Trophoblast cell (in vitro differentiated cells and primary cell): ENCODE measurements around the gene PTPRCAP.

ENCODE experiments used
- DNase-seq, 2 donors: peaks; one replicate each; pipeline ENCODE4 v3.0.0-alpha.2; 2016
- H2AFZ ChIP-seq: 2 replicates; pipeline ENCODE4 v1.6.1; 2013; ENCODE audit warnings: low read length, moderate library complexity, mild to moderate bottlenecking; ENCODE audit not compliant: insufficient read depth, poor library complexity
- H2AK5ac ChIP-seq: 2 replicates; pipeline ENCODE4 v1.6.1; 2013; ENCODE audit warnings: mild to moderate bottlenecking, low read length
- H2BK120ac ChIP-seq: 2 replicates; pipeline ENCODE4 v1.6.1; 2013; ENCODE audit warnings: low read length, mild to moderate bottlenecking, moderate library complexity; ENCODE audit not compliant: insufficient read depth, poor library complexity
- H2BK12ac ChIP-seq: 2 replicates; pipeline ENCODE4 v1.6.1; 2013; ENCODE audit warnings: mild to moderate bottlenecking, low read length, moderate library complexity
- H2BK5ac ChIP-seq: 2 replicates; pipeline ENCODE4 v1.6.1; 2013; ENCODE audit warnings: low read length, low read depth, moderate library complexity, mild to moderate bottlenecking; ENCODE audit not compliant: poor library complexity
- H3K14ac ChIP-seq: 2 replicates; pipeline ENCODE4 v1.6.1; 2013; ENCODE audit warnings: mild to moderate bottlenecking, low read length
- H3K18ac ChIP-seq: 2 replicates; pipeline ENCODE4 v1.6.1; 2013; ENCODE audit warnings: mild to moderate bottlenecking, low read length
- H3K23ac ChIP-seq: 2 replicates; pipeline ENCODE4 v1.6.1; 2013; ENCODE audit warnings: low read length
- H3K27ac ChIP-seq: 2 replicates; pipeline ENCODE4 v1.5.1; 2013; ENCODE audit warnings: low read depth, mild to moderate bottlenecking, inconsistent platforms, low read length, moderate library complexity
- H3K27me3 ChIP-seq: 2 replicates; pipeline ENCODE4 v1.6.1; 2013; ENCODE audit warnings: inconsistent platforms, mild to moderate bottlenecking, low read length, moderate library complexity; ENCODE audit not compliant: insufficient read depth
- H3K36me3 ChIP-seq, 2 experiments: 1 replicate in 1 of 2; 2 replicates in 1 of 2; pipeline ENCODE4 v1.6.1; 2013; ENCODE audit warnings: low read length in 2 of 2, mild to moderate bottlenecking in 2 of 2, moderate library complexity in 1 of 2; ENCODE audit not compliant: insufficient read depth in 2 of 2, control insufficient read depth in 1 of 2
- H3K4ac ChIP-seq: 2 replicates; pipeline ENCODE4 v1.6.1; 2013; ENCODE audit warnings: low read depth, mild to moderate bottlenecking, low read length, moderate library complexity
- H3K4me1 ChIP-seq, 2 experiments: 1 replicate in 1 of 2; 2 replicates in 1 of 2; pipeline ENCODE4 v1.6.1; 2013; ENCODE audit warnings: low read length in 2 of 2, mild to moderate bottlenecking in 2 of 2, moderate library complexity in 1 of 2; ENCODE audit not compliant: insufficient read depth in 2 of 2, control insufficient read depth in 1 of 2
- H3K4me2 ChIP-seq: 2 replicates; pipeline ENCODE4 v1.6.1; 2013; ENCODE audit warnings: inconsistent platforms, mild to moderate bottlenecking, low read length, moderate library complexity
- H3K4me3 ChIP-seq: 2 replicates; pipeline ENCODE4 v1.5.1; 2013; ENCODE audit warnings: mild to moderate bottlenecking, low read depth, low read length, inconsistent platforms
- H3K79me1 ChIP-seq: one replicate; pipeline ENCODE4 v1.6.1; 2013; ENCODE audit warnings: low read length
- H3K79me2 ChIP-seq: 2 replicates; pipeline ENCODE4 v1.6.1; 2013; ENCODE audit warnings: low read length, mild to moderate bottlenecking; ENCODE audit not compliant: control insufficient read depth, insufficient read depth, poor library complexity
- H3K9ac ChIP-seq: 2 replicates; pipeline ENCODE4 v1.6.1; 2013; ENCODE audit warnings: mild to moderate bottlenecking, low read length
- H3K9me3 ChIP-seq: 2 replicates; pipeline ENCODE4 v1.6.1; 2013; ENCODE audit warnings: low read depth, mild to moderate bottlenecking, control low read depth, inconsistent platforms, low read length; ENCODE audit not compliant: insufficient read depth
- H4K12ac ChIP-seq: 2 replicates; pipeline ENCODE4 v1.6.1; 2013; ENCODE audit warnings: low read depth, mild to moderate bottlenecking, low read length, moderate library complexity
- H4K8ac ChIP-seq: 2 replicates; pipeline ENCODE4 v1.6.1; 2013; ENCODE audit warnings: low read depth, mild to moderate bottlenecking, low read length, moderate library complexity
- H4K91ac ChIP-seq: one replicate; pipeline ENCODE4 v1.6.1; 2013; ENCODE audit warnings: low read depth, mild to moderate bottlenecking, low read length, moderate library complexity
- WGBS: extraction: QIAGEN DNeasy Blood & Tissue Kit; methylation state at CpG from one replicate; pipeline ENCODE4 v1.1.7; 2013; ENCODE audit warnings: missing lambda C conversion rate; ENCODE audit not compliant: insufficient read length, insufficient coverage; ENCODE audit errors: extremely low coverage; 5-methylcytosine and 5-hydroxymethylcytosine counted together

PTPRCAP gene

DNA sequence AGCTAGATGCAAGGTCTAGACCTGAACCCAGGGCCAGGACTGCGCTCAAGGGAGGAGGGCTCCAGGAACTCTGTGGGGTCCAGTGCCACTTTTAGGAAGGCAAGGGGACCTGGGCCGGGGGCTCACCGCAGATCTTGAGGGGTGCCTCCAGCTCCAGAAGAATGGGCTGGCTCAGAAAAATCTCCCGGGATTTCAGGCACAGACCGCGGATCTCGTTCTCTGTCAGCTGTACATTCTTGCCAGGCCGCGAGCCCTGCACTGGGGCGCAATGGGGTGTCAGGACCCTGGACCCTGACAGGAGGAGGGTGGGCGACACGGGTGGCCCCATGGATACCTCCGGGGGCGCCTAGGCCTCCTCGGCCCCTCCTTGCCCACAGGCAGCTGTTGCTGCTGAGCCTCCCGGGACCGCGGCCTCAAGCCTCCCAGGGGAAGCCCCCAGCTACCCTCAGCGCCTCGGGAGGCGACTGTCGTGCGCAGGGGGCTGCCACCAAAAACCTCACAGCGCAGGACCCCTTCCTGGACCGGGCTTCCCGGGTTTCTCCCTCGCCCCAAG lies 36.5 kb downstream of the PTPRCAP start:
- Histone ChIP-seq H3K79me2 (peaks cover 13% of the 10 kb centered on the region), H3K14ac (peak overlapping the region; percentile 93), H3K27me3 (no peaks in the 10 kb centered on the region), H3K4me2 (peak overlapping the region; percentile 79), H3K18ac (peak overlapping the region; percentile 92), H4K8ac (peak overlapping the region; percentile 97), H3K79me1 (peaks cover 10% of the 10 kb centered on the region), H3K9ac (peak overlapping the region; percentile 98), H3K4me3 (peak overlapping the region; percentile 91), H4K12ac (peak overlapping the region; percentile 87), H3K23ac (no peak overlapping the region), H2BK120ac (peak overlapping the region; percentile 85), H2BK12ac (no peak overlapping the region), H3K36me3 (peaks cover 35 to 42% of the 10 kb centered on the region in 2 experiments), H3K4me1 (peaks cover 12 to 18% of the 10 kb centered on the region in 2 experiments), H2BK5ac (peak overlapping the region; percentile 97), H2AFZ (peak overlapping the region; percentile 99), H2AK5ac (peak overlapping the region; percentile 86), H3K9me3 (no peaks in the 10 kb centered on the region), H3K27ac (peak overlapping the region; percentile 96), H4K91ac (peak overlapping the region; percentile 97), H3K4ac (peak overlapping the region; percentile 99)
- no CpG with 5 or more reads among the region's 27 CpGs for WGBS
- no peak for DNase-seq

DNA sequence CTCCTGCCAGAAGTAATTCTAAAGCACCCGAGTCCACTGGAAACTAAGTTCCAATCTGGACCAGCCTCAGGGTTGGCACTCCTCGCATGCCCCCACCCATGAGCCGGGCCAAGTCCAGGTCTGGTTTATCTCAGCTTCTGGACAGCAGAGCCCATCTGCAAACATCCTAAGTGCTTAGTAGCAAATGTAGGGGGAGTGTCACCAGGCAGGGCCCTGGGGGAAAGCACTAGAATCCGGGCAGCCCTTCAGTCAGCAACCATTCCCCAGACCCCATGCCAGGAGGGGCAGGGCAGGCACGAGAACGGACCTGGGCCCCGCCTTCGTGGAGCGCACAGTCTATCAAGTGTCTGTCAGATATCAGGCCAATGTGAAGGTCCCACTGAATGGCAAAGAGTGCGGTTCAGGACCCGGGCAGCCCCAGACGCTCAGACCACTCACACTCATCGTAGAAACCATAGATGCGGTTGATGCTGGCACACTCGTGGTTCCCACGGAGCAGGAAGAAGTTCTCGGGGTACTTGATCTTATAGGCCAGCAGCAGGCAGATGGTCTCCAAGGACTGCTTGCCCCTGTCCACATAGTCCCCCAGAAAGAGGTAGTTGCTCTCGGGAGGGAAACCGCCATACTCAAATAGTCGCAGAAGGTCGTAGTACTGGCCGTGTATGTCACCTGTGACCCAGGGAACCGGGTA lies 37.1 kb downstream of the PTPRCAP start:
- Histone ChIP-seq H3K4me3 (peak overlapping the region; percentile 91), H3K14ac (peak overlapping the region; percentile 93), H3K9me3 (no peaks in the 10 kb centered on the region), H3K4ac (peak overlapping the region; percentile 99), H3K18ac (no peak overlapping the region), H4K12ac (peak overlapping the region; percentile 87), H2AK5ac (peak overlapping the region; percentile 44), H2BK12ac (no peak overlapping the region), H2AFZ (no peak overlapping the region), H3K4me2 (peak overlapping the region; percentile 79), H2BK5ac (no peak overlapping the region), H3K27ac (no peak overlapping the region), H3K9ac (peak overlapping the region; percentile 98), H3K79me2 (peaks cover 13% of the 10 kb centered on the region), H2BK120ac (no peak overlapping the region), H3K4me1 (peaks cover 12 to 18% of the 10 kb centered on the region in 2 experiments), H3K79me1 (peaks cover 10% of the 10 kb centered on the region), H4K8ac (no peak overlapping the region), H3K23ac (no peak overlapping the region), H4K91ac (peak overlapping the region; percentile 97), H3K27me3 (no peaks in the 10 kb centered on the region), H3K36me3 (peaks cover 40 to 49% of the 10 kb centered on the region in 2 experiments)
- no peak for DNase-seq
- no CpG with 5 or more reads among the region's 23 CpGs for WGBS

DNA sequence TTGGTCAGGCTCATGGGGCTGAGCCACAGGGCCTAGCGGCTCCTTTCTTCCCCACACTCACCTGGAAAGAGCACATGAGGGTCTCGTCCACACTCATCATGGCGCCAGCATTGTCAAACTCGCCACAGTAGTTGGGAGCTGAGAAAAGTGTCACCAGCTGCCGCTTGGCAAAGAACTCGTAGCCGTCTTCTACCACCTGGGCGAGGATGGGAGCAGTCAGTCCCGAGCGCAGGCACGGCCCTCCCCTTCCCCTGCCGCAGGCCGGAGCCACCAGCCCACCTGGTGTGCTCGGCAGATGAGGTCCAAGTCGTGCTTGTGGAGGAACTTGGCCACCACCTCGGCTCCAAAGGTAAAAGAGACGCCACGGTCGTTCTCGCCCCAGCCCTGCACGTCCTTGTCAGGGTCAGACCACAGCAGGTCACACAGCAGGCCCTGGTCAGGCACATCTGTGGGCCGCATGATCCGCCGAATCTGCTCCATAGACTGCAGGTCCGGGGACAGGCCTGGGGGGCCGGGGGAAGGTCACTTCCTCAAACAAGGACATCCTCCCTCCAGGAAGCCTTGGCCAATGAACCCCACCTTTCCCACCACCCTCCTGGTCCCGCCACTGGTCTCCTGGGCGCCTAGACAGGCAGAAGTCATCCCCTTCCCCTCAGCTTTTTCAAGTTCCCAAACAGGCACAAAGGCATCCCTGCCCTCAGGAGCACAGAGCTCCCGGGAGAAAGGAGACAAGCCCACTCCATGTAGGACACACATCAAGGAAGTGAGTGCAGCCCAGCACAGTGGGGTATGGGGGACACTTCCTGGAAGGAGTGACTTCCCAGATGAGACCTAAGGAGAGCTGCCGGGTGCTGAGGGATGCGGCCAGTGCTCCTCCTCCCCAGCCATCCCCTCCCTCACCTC lies 38.6 kb downstream of the PTPRCAP start:
- WGBS = no CpG with 5 or more reads among the region's 31 CpGs

DNA sequence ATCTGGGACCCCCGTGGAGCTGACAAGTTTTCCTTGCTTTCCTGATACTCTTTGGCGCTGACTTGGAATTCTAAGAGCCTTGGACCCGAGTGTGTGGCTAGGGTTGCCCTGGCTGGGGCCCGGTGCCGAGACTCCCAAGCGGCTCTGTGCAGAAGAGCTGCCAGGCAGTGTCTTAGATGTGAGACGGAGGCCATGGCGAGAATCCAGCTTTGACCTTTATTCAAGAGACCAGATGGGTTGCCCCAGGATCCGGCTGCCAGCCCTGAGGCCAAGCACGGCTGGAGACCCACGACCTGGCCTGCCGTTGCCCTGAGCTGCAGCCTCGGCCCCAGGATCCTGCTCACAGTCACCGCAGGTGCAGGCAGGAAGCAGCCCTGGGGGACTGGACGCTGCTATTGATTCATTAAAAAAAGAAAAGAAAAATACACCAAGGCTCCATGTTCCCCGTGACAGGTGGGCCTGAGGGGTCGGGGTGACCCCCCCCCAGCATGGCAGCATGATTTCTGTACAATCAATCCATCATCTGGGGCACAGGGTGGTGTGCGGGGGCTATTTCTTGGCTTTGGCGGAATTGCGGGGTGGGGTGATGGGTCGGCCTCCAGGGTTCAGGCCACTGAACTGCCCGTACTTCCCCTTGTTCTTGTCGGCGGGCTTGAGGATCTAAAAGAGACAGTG lies 39.4 kb downstream of the PTPRCAP start:
- H3K9me3 ChIP-seq = no peaks in the 10 kb centered on the region
- no CpG with 5 or more reads among the region's 24 CpGs for WGBS
- H3K4me3 ChIP-seq = no peak overlapping the region
- H3K27me3 ChIP-seq = no peaks in the 10 kb centered on the region
- H2BK120ac ChIP-seq = no peak overlapping the region
- no peak overlapping the region for H4K91ac ChIP-seq
- no peak overlapping the region for H3K23ac ChIP-seq
- peaks cover 50 to 59% of the 10 kb centered on the region in 2 experiments for H3K36me3 ChIP-seq
- no peak overlapping the region for H2AK5ac ChIP-seq
- no peak overlapping the region for H2BK12ac ChIP-seq
- no peak overlapping the region for H3K4me2 ChIP-seq
- H3K4ac ChIP-seq = no peak overlapping the region
- H2BK5ac ChIP-seq = no peak overlapping the region
- no peak overlapping the region for H4K8ac ChIP-seq
- peaks cover 12 to 14% of the 10 kb centered on the region in 2 experiments for H3K4me1 ChIP-seq
- DNase-seq = no peak
- H3K27ac ChIP-seq = no peak overlapping the region
- H3K79me2 ChIP-seq = peaks cover 13% of the 10 kb centered on the region
- H2AFZ ChIP-seq = no peak overlapping the region
- H3K9ac ChIP-seq = no peak overlapping the region
- no peak overlapping the region for H3K14ac ChIP-seq
- H4K12ac ChIP-seq = no peak overlapping the region
- H3K18ac ChIP-seq = no peak overlapping the region
- H3K79me1 ChIP-seq = peaks cover 10% of the 10 kb centered on the region

More for the DNA sequence above, 38.6 kb downstream of the PTPRCAP start:
- H3K9me3 ChIP-seq = no peaks in the 10 kb centered on the region
- no peak overlapping the region for H3K18ac ChIP-seq
- H3K4ac ChIP-seq = no peak overlapping the region
- peaks cover 12 to 14% of the 10 kb centered on the region in 2 experiments for H3K4me1 ChIP-seq
- H4K12ac ChIP-seq = no peak overlapping the region
- H3K79me1 ChIP-seq = peaks cover 10% of the 10 kb centered on the region
- H3K9ac ChIP-seq = no peak overlapping the region
- H3K4me2 ChIP-seq = no peak overlapping the region
- H3K79me2 ChIP-seq = peaks cover 13% of the 10 kb centered on the region
- no peak overlapping the region for H2BK12ac ChIP-seq
- no peak overlapping the region for H3K27ac ChIP-seq
- no peak overlapping the region for H4K91ac ChIP-seq
- H3K14ac ChIP-seq = no peak overlapping the region
- no peak overlapping the region for H2AK5ac ChIP-seq
- no peak overlapping the region for H2AFZ ChIP-seq
- no peak overlapping the region for H2BK5ac ChIP-seq
- H2BK120ac ChIP-seq = no peak overlapping the region
- no peak overlapping the region for H3K4me3 ChIP-seq
- DNase-seq = peak in 1 of 2 donors; percentile 28
- H4K8ac ChIP-seq = no peak overlapping the region
- H3K27me3 ChIP-seq = no peaks in the 10 kb centered on the region
- H3K23ac ChIP-seq = no peak overlapping the region
- H3K36me3 ChIP-seq = peaks cover 46 to 54% of the 10 kb centered on the region in 2 experiments
